ENCODE data around the gene ZFAND2B. TPM values are rescaled to one million over a fixed set of nuclear protein-coding genes. Genes with fewer than 3 reads are reported as not detected.

Gene ZFAND2B
- total RNA-seq, 4 donors from 2014 or later: 43.7 to 129 (median 112) TPM

DNA sequence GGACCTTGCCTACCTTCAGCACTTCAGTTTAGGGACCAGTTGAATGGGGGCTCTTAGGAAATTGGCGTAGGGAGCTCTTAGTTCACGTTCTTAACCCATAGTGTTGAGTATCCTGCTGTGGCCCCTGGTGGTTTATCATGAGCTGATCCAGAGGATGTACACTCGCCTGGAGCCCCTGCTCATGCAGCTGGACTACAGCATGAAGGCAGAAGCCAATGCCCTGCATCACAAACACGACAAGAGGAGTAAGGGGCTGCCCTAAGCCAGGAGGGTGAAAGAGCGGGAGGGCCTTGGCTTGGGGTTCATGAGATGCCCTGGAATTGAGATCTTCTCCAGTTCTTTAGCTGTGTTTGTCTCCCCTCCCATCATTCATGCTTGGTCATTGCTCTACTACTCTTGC, 25.6 kb upstream of the ZFAND2B start:
- no peaks in the 10 kb centered on the region for H3K9me3 ChIP-seq
- DNase-seq: peak in 1 of 3 donors; percentile 34
- no peak overlapping the region for H3K27ac ChIP-seq
- H3K36me3 ChIP-seq: peaks cover 0 to 53% (median 0%) of the 10 kb centered on the region in 3 donors
- TF ChIP-seq, protein P1, sequence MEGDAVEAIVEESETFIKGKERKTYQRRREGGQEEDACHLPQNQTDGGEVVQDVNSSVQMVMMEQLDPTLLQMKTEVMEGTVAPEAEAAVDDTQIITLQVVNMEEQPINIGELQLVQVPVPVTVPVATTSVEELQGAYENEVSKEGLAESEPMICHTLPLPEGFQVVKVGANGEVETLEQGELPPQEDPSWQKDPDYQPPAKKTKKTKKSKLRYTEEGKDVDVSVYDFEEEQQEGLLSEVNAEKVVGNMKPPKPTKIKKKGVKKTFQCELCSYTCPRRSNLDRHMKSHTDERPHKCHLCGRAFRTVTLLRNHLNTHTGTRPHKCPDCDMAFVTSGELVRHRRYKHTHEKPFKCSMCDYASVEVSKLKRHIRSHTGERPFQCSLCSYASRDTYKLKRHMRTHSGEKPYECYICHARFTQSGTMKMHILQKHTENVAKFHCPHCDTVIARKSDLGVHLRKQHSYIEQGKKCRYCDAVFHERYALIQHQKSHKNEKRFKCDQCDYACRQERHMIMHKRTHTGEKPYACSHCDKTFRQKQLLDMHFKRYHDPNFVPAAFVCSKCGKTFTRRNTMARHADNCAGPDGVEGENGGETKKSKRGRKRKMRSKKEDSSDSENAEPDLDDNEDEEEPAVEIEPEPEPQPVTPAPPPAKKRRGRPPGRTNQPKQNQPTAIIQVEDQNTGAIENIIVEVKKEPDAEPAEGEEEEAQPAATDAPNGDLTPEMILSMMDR (IDR thresholded peaks at IDR 0.05): no peak
- no peak for TF ChIP-seq POLR2A (IDR thresholded peaks at IDR 0.05)
- no peaks in the 10 kb centered on the region for H3K27me3 ChIP-seq
- no peak overlapping the region for H3K4me3 ChIP-seq
- peaks cover 3 to 16% (median 6%) of the 10 kb centered on the region in 4 donors for H3K4me1 ChIP-seq

DNA sequence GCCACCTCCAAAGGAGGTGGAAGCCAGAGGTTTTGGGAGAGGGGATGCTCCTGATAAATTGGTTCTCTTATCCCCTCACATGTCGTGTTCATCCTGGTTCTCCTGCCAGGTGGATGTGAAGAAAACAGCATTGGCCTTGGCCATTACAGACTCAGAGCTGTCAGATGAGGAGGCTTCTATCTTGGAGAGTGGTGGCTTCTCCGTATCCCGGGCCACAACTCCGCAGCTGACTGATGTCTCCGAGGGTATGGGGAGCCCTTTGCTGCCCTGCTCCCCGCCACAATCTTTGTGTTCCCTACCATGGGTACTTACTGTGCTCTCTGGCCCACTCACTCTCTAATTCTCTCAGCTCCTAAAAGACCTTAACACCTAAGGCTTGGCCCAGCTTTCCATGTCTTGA, 25.1 kb upstream of the ZFAND2B start:
- TF ChIP-seq POLR2A (IDR thresholded peaks at IDR 0.05): no peak
- TF ChIP-seq, protein P1 (IDR thresholded peaks at IDR 0.05): no peak
- Histone ChIP-seq H3K9me3 (no peaks in the 10 kb centered on the region), H3K27ac (no peak overlapping the region), H3K27me3 (no peaks in the 10 kb centered on the region), H3K4me1 (peaks cover 3 to 14% (median 6%) of the 10 kb centered on the region in 4 donors), H3K4me3 (no peak overlapping the region), H3K36me3 (peaks cover 0 to 53% (median 0%) of the 10 kb centered on the region in 3 donors)
- peak in 1 of 3 donors; percentile 14 for DNase-seq

- Histone ChIP-seq H3K4me3 (no peak overlapping the region), H3K4me1 (peaks cover 3 to 14% (median 6%) of the 10 kb centered on the region in 4 donors), H3K9me3 (no peaks in the 10 kb centered on the region), H3K27ac (no peak overlapping the region), H3K27me3 (no peaks in the 10 kb centered on the region), H3K36me3 (peaks cover 0 to 53% (median 0%) of the 10 kb centered on the region in 3 donors)
- TF ChIP-seq, protein P1 (IDR thresholded peaks at IDR 0.05): no peak
- no peak for TF ChIP-seq POLR2A (IDR thresholded peaks at IDR 0.05)
- DNase-seq: no peak
These were observed 24.0 kb upstream of the ZFAND2B start for GRCh38 chr2:219182331-219183150.

DNA sequence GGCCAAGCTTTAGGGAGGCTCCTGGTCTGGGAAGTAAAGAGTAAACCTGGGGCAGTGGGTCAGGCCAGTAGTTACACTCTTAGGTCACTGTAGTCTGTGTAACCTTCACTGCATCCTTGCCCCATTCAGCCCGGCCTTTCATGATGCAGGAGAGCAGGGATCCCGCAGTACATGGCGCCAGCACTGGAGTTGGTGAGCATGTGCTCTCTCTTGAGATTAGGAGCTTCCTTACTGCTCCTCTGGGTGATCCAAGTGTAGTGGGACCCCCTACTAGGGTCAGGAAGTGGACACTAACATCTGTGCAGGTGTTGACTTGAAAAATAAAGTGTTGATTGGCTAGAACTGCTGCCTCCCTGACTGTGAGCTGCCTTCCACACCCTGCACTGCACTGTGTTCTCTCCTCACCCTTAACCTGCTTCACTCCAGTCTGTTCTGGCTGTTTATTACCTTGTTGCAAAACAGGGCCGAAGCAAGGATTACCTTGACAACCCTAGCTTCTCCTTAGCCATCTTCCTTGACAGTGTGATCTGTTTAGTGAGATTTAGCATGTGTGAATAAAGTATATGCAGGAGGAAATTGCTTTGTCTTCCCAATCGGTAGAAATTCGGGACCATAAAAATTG, 23.3 kb upstream of the ZFAND2B start:
- H3K36me3 ChIP-seq: peaks cover 0 to 53% (median 0%) of the 10 kb centered on the region in 3 donors
- no peaks in the 10 kb centered on the region for H3K27me3 ChIP-seq
- peaks cover 3 to 14% (median 6%) of the 10 kb centered on the region in 4 donors for H3K4me1 ChIP-seq
- H3K9me3 ChIP-seq: no peaks in the 10 kb centered on the region
- no peak overlapping the region for H3K27ac ChIP-seq
- no peak overlapping the region for H3K4me3 ChIP-seq
- TF ChIP-seq, protein P1 (IDR thresholded peaks at IDR 0.05): no peak
- TF ChIP-seq POLR2A (IDR thresholded peaks at IDR 0.05): no peak
- peak in 1 of 3 donors; percentile 25 for DNase-seq

DNA sequence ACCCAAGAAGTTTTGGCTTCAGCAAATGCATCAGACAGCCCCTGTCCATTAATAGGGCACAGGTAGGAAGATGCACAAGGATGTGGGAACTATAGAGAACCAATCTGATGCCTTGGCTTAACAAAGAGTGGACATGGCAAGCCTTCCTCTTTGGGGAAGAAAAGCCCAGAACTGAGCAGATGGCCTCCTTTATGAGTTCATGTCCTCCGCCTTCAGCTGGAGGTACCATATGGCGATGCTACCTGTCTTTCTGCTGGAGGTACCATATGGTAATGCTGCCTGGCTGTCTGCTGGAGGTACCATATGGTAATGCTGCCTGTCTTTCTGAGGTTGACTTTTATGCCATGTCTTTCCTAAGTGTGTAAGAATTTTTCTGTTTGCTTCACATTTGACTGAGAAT, 22.5 kb upstream of the ZFAND2B start:
- H3K36me3 ChIP-seq: peaks cover 0 to 53% (median 0%) of the 10 kb centered on the region in 3 donors
- no peak overlapping the region for H3K4me3 ChIP-seq
- H3K9me3 ChIP-seq: no peaks in the 10 kb centered on the region
- TF ChIP-seq, protein P1 (IDR thresholded peaks at IDR 0.05): no peak
- TF ChIP-seq POLR2A (IDR thresholded peaks at IDR 0.05): no peak
- no peak overlapping the region for H3K27ac ChIP-seq
- H3K4me1 ChIP-seq: peaks cover under 1 to 8% (median 2%) of the 10 kb centered on the region in 4 donors
- no peaks in the 10 kb centered on the region for H3K27me3 ChIP-seq
- DNase-seq: peak in 1 of 3 donors; percentile 13
